ENCODE results near the gene GPX7.

Gene GPX7

DNA sequence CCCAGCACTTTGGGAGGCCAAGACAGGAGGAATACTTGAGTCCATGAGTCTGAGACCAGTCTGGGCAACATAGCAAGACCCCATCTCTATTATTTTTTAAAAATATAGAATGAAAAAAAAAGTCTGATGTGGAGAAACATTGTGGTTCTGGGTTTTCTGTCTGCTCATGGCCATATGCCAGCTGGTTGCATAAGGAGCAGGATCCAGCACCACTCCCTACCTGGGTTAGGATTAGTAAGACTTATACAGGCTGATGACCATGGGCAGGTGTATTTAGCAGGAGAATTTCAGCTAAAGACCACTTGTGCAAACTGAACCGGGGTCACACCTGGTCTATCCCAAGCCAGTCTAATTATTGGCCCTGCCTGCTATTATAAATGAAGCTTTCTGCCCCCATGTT is 16.7 kb upstream of the GPX7 start:
- Histone ChIP-seq H3K4me1 (ENCODE audit: control insufficient read depth in 1 of 2, insufficient read depth in 2 of 2, low read length in 2 of 2) (no peaks in the 10 kb centered on the region), H3K9ac (ENCODE audit: low read depth in 1 of 2, low read length in 2 of 2) (no peak overlapping the region), H3K4me3 (ENCODE audit: low read depth in 1 of 2, low read length in 2 of 2) (no peak overlapping the region), H3K9me3 (ENCODE audit: control insufficient read depth in 1 of 2, low read length in 2 of 2) (no peaks in the 10 kb centered on the region), H3K27ac (ENCODE audit: low read depth, low read length) (no peak overlapping the region), H3K27me3 (ENCODE audit: control insufficient read depth in 1 of 2, insufficient read depth in 2 of 2, low read length in 2 of 2) (no peaks in the 10 kb centered on the region), H3K36me3 (ENCODE audit: control insufficient read depth in 1 of 2, insufficient read depth in 2 of 2, low read length in 2 of 2) (no peaks in the 10 kb centered on the region)

DNA sequence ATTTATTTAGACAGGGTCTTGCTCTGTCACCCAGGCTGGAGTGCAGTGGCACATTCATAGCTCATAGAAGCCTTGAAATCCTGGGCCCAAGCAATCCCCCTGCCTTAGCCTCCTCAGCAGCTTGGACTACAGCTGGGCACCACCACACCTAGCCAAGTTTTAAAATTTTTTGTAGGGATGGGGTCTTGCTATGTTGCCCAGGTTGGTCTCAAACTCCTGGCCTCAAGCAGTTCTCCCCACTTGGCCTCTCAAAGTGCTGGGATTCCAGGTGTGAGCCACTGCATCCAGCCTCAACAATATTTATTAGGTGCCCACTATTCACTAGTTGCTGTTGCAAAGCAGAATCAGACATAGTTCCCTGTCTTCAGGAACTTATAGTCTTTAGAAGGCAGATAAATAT is 14.1 kb upstream of the GPX7 start:
- Histone ChIP-seq H3K9me3 (ENCODE audit: control insufficient read depth in 1 of 2, low read length in 2 of 2) (no peaks in the 10 kb centered on the region), H3K9ac (ENCODE audit: low read depth in 1 of 2, low read length in 2 of 2) (no peak overlapping the region), H3K4me1 (ENCODE audit: control insufficient read depth in 1 of 2, insufficient read depth in 2 of 2, low read length in 2 of 2) (no peaks in the 10 kb centered on the region), H3K4me3 (ENCODE audit: low read depth in 1 of 2, low read length in 2 of 2) (no peak overlapping the region), H3K27ac (ENCODE audit: low read depth, low read length) (no peak overlapping the region), H3K36me3 (ENCODE audit: control insufficient read depth in 1 of 2, insufficient read depth in 2 of 2, low read length in 2 of 2) (no peaks in the 10 kb centered on the region), H3K27me3 (ENCODE audit: control insufficient read depth in 1 of 2, insufficient read depth in 2 of 2, low read length in 2 of 2) (no peaks in the 10 kb centered on the region)

GRCh38 chr1:52588535-52588934 is 13.6 kb upstream of the GPX7 start:
- no peaks in the 10 kb centered on the region for H3K27me3 ChIP-seq (ENCODE audit: control insufficient read depth in 1 of 2, insufficient read depth in 2 of 2, low read length in 2 of 2)
- H3K36me3 ChIP-seq (ENCODE audit: control insufficient read depth in 1 of 2, insufficient read depth in 2 of 2, low read length in 2 of 2), result no peaks in the 10 kb centered on the region
- no peak overlapping the region for H3K27ac ChIP-seq (ENCODE audit: low read depth, low read length)
- no peak overlapping the region for H3K4me3 ChIP-seq (ENCODE audit: low read depth in 1 of 2, low read length in 2 of 2)
- H3K4me1 ChIP-seq (ENCODE audit: control insufficient read depth in 1 of 2, insufficient read depth in 2 of 2, low read length in 2 of 2), result no peaks in the 10 kb centered on the region
- H3K9me3 ChIP-seq (ENCODE audit: control insufficient read depth in 1 of 2, low read length in 2 of 2), result no peaks in the 10 kb centered on the region
- no peak overlapping the region for H3K9ac ChIP-seq (ENCODE audit: low read depth in 1 of 2, low read length in 2 of 2)

DNA sequence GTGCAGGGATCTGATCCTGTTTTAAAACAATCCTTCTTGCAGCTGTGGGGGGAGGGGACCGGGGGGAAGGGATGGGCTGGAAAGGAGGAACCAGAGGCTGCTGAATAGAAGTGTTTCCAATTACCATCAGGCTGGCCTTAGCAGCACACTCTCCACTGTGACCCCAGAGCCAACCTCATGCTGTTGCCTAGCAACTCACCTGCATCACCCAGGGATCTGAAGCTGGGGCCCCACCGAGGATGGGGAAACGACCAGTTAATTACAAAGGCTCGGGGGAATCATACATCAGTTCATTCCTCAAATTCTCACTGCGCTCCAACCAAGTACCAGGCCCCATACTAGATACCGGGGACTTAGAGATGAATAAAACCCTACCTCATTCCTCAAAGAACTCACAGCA is 11.9 kb upstream of the GPX7 start:
- Histone ChIP-seq H3K36me3 (ENCODE audit: control insufficient read depth in 1 of 2, insufficient read depth in 2 of 2, low read length in 2 of 2) (no peaks in the 10 kb centered on the region), H3K9ac (ENCODE audit: low read depth in 1 of 2, low read length in 2 of 2) (no peak overlapping the region), H3K4me3 (ENCODE audit: low read depth in 1 of 2, low read length in 2 of 2) (no peak overlapping the region), H3K9me3 (ENCODE audit: control insufficient read depth in 1 of 2, low read length in 2 of 2) (no peaks in the 10 kb centered on the region), H3K4me1 (ENCODE audit: control insufficient read depth in 1 of 2, insufficient read depth in 2 of 2, low read length in 2 of 2) (no peaks in the 10 kb centered on the region), H3K27ac (ENCODE audit: low read depth, low read length) (no peak overlapping the region), H3K27me3 (ENCODE audit: control insufficient read depth in 1 of 2, insufficient read depth in 2 of 2, low read length in 2 of 2) (no peaks in the 10 kb centered on the region)

DNA sequence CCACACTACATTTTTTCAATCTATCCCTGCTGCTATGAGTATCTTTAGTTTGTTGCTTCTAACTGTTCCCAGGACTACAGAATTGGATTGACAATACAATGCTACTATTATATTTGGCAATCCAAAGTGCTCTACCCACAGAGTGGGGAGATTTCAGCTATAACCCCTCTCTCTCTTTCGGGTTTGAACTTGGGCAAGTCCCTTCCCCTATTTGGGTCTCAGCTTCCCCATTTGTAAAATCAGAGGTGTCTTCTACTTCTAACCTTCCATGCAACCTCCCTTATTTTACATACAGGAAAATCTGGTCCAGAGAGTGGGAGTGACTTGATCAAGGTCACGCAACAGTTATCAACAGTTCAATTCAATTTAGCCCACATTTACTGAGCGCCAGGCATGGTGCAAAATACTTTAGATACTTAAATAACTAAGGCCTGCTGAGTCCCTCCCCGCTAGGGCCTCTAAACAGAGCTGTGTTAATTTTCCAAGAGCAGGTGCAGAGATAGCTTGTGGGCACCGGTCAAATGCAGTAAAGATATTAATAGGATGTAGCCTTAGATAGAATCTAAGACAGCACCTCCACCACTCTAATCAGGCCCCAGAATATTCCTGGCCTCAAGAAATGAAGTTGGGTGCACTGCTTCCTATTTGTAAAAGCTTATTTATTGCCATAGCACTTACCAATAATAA is 9.4 kb upstream of the GPX7 start:
- Histone ChIP-seq H3K9ac (ENCODE audit: low read depth in 1 of 2, low read length in 2 of 2) (no peak overlapping the region), H3K36me3 (ENCODE audit: control insufficient read depth in 1 of 2, insufficient read depth in 2 of 2, low read length in 2 of 2) (no peaks in the 10 kb centered on the region), H3K9me3 (ENCODE audit: control insufficient read depth in 1 of 2, low read length in 2 of 2) (no peaks in the 10 kb centered on the region), H3K4me3 (ENCODE audit: low read depth in 1 of 2, low read length in 2 of 2) (no peak overlapping the region), H3K27ac (ENCODE audit: low read depth, low read length) (no peak overlapping the region), H3K4me1 (ENCODE audit: control insufficient read depth in 1 of 2, insufficient read depth in 2 of 2, low read length in 2 of 2) (no peaks in the 10 kb centered on the region), H3K27me3 (ENCODE audit: control insufficient read depth in 1 of 2, insufficient read depth in 2 of 2, low read length in 2 of 2) (no peaks in the 10 kb centered on the region)

DNA sequence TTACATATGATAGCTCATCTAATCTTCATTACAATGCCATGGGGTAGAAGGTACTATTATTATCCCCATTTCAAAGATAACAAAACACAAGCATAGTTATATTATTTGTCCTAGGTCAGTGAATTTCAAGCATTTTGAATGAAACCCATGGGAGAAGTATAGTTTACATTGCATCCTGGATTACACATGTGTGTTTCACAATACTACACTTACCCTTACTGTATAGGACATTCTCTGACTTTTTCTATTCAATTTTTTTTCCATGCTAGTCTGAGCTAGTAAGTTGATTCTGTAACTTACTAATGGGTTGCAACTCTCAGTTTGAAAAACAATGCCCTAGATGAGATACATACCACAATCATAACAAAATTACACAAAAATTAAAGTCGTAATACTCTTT is 8.7 kb upstream of the GPX7 start:
- H3K27ac ChIP-seq (ENCODE audit: low read depth, low read length), result no peak overlapping the region
- H3K36me3 ChIP-seq (ENCODE audit: control insufficient read depth in 1 of 2, insufficient read depth in 2 of 2, low read length in 2 of 2), result no peaks in the 10 kb centered on the region
- H3K4me3 ChIP-seq (ENCODE audit: low read depth in 1 of 2, low read length in 2 of 2), result no peak overlapping the region
- H3K9me3 ChIP-seq (ENCODE audit: control insufficient read depth in 1 of 2, low read length in 2 of 2), result no peaks in the 10 kb centered on the region
- no peak overlapping the region for H3K9ac ChIP-seq (ENCODE audit: low read depth in 1 of 2, low read length in 2 of 2)
- no peaks in the 10 kb centered on the region for H3K4me1 ChIP-seq (ENCODE audit: control insufficient read depth in 1 of 2, insufficient read depth in 2 of 2, low read length in 2 of 2)
- H3K27me3 ChIP-seq (ENCODE audit: control insufficient read depth in 1 of 2, insufficient read depth in 2 of 2, low read length in 2 of 2), result no peaks in the 10 kb centered on the region

DNA sequence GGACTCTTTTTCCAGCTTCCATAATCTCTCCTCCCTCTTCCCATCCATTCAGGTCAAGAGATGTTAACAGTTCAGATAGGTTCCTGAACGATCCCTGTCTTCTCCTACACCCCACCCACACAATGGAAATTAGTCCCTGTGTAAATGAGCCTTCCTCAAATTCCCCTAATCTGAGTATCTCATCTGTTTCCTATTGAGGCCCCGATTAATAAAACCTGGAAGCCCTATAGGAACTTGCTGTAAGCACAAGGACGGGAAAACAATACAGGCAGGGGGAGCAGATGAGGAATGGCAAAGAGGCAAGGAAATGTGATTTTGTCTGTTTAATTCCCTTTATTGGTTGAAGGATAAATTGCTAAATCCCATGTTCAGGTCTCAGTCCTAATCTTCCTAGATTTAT is 7.1 kb upstream of the GPX7 start:
- no peak overlapping the region for H3K4me3 ChIP-seq (ENCODE audit: low read depth in 1 of 2, low read length in 2 of 2)
- no peaks in the 10 kb centered on the region for H3K36me3 ChIP-seq (ENCODE audit: control insufficient read depth in 1 of 2, insufficient read depth in 2 of 2, low read length in 2 of 2)
- no peak overlapping the region for H3K9ac ChIP-seq (ENCODE audit: low read depth in 1 of 2, low read length in 2 of 2)
- no peaks in the 10 kb centered on the region for H3K27me3 ChIP-seq (ENCODE audit: control insufficient read depth in 1 of 2, insufficient read depth in 2 of 2, low read length in 2 of 2)
- H3K27ac ChIP-seq (ENCODE audit: low read depth, low read length), result no peak overlapping the region
- no peaks in the 10 kb centered on the region for H3K9me3 ChIP-seq (ENCODE audit: control insufficient read depth in 1 of 2, low read length in 2 of 2)
- no peaks in the 10 kb centered on the region for H3K4me1 ChIP-seq (ENCODE audit: control insufficient read depth in 1 of 2, insufficient read depth in 2 of 2, low read length in 2 of 2)

DNA sequence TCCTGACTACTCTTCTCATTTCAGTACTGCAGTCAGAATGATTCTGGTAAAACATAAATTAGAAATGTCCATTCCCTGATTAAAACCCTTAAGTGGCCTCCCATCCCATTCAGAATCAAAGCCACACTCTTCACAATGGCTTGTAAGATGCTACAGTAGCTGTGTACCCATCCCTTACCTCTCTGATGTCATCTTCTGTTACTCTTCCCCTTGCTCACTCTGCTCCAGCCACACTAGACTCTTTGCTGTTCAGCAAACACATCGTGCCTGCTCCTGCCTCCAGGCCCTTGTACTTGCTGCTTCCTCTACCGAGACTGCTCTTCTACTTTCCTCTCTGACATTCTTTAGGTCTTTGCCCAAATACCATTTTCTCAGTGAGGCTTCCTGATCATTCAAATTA is 4.3 kb upstream of the GPX7 start:
- no peak overlapping the region for H3K9ac ChIP-seq (ENCODE audit: low read depth in 1 of 2, low read length in 2 of 2)
- H3K4me1 ChIP-seq (ENCODE audit: control insufficient read depth in 1 of 2, insufficient read depth in 2 of 2, low read length in 2 of 2), result peaks cover 0 to 12% of the 10 kb centered on the region in 2 donors
- no peak overlapping the region for H3K4me3 ChIP-seq (ENCODE audit: low read depth in 1 of 2, low read length in 2 of 2)
- no peak overlapping the region for H3K27ac ChIP-seq (ENCODE audit: low read depth, low read length)
- no peaks in the 10 kb centered on the region for H3K36me3 ChIP-seq (ENCODE audit: control insufficient read depth in 1 of 2, insufficient read depth in 2 of 2, low read length in 2 of 2)
- no peaks in the 10 kb centered on the region for H3K9me3 ChIP-seq (ENCODE audit: control insufficient read depth in 1 of 2, low read length in 2 of 2)
- H3K27me3 ChIP-seq (ENCODE audit: control insufficient read depth in 1 of 2, insufficient read depth in 2 of 2, low read length in 2 of 2), result no peaks in the 10 kb centered on the region

GRCh38 chr1:52598729-52599128 is 3.4 kb upstream of the GPX7 start:
- H3K4me1 ChIP-seq (ENCODE audit: control insufficient read depth in 1 of 2, insufficient read depth in 2 of 2, low read length in 2 of 2), result peaks cover 0 to 18% of the 10 kb centered on the region in 2 donors
- H3K9me3 ChIP-seq (ENCODE audit: control insufficient read depth in 1 of 2, low read length in 2 of 2), result no peaks in the 10 kb centered on the region
- H3K4me3 ChIP-seq (ENCODE audit: low read depth in 1 of 2, low read length in 2 of 2), result no peak overlapping the region
- no peaks in the 10 kb centered on the region for H3K27me3 ChIP-seq (ENCODE audit: control insufficient read depth in 1 of 2, insufficient read depth in 2 of 2, low read length in 2 of 2)
- H3K27ac ChIP-seq (ENCODE audit: low read depth, low read length), result no peak overlapping the region
- no peaks in the 10 kb centered on the region for H3K36me3 ChIP-seq (ENCODE audit: control insufficient read depth in 1 of 2, insufficient read depth in 2 of 2, low read length in 2 of 2)
- H3K9ac ChIP-seq (ENCODE audit: low read depth in 1 of 2, low read length in 2 of 2), result no peak overlapping the region

DNA sequence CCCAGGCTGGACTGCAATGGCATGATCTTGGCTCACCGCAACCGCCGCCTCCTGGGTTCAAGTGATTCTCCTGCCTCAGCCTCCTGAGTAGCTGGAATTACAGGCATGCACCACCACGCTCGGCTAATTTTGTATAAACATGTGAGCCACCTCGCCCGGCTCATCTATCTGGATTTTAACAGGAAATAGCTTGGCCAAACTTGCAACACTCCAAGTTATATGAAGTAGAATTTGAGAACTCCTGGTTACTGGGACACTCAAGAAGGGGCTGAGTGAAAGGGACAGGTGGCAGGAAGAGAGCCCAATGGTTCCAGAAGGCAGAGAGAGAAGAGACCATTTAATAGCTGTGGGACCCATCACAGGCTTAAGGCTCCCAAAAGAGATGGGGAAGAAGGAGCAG is 2.9 kb upstream of the GPX7 start:
- no peaks in the 10 kb centered on the region for H3K36me3 ChIP-seq (ENCODE audit: control insufficient read depth in 1 of 2, insufficient read depth in 2 of 2, low read length in 2 of 2)
- H3K4me3 ChIP-seq (ENCODE audit: low read depth in 1 of 2, low read length in 2 of 2), result no peak overlapping the region
- peaks cover 0 to 23% of the 10 kb centered on the region in 2 donors for H3K4me1 ChIP-seq (ENCODE audit: control insufficient read depth in 1 of 2, insufficient read depth in 2 of 2, low read length in 2 of 2)
- no peaks in the 10 kb centered on the region for H3K9me3 ChIP-seq (ENCODE audit: control insufficient read depth in 1 of 2, low read length in 2 of 2)
- no peak overlapping the region for H3K27ac ChIP-seq (ENCODE audit: low read depth, low read length)
- no peaks in the 10 kb centered on the region for H3K27me3 ChIP-seq (ENCODE audit: control insufficient read depth in 1 of 2, insufficient read depth in 2 of 2, low read length in 2 of 2)
- H3K9ac ChIP-seq (ENCODE audit: low read depth in 1 of 2, low read length in 2 of 2), result no peak overlapping the region

All from duodenal mucosa (tissue), 2 donors.